A549 (cell line): ENCODE data around the gene SLC25A25.

Source experiments
- EP300 ChIP-seq, 2 experiments: fragments of >200 bp; sonication (Bioruptor Twin); formaldehyde crosslinking; IDR thresholded peaks; 2 replicates in 1 of 2; 3 replicates in 1 of 2; pipeline ENCODE4 v1.6.1; 2016 to 2017
- POLR2A ChIP-seq: IDR thresholded peaks from 2 replicates; pipeline ENCODE4 v1.6.1; 2012; ENCODE audit warnings: mild to moderate bottlenecking, low read length

GRCh38 chr9:128091571-128091970 is 23.5 kb downstream of the SLC25A25 start:
- TF ChIP-seq EP300 (IDR thresholded peaks at IDR 0.05) (no peak), POLR2A (no peak)
